Measurements from ENCODE around the gene KRTAP10-1.

The KRTAP10-1 gene

DNA sequence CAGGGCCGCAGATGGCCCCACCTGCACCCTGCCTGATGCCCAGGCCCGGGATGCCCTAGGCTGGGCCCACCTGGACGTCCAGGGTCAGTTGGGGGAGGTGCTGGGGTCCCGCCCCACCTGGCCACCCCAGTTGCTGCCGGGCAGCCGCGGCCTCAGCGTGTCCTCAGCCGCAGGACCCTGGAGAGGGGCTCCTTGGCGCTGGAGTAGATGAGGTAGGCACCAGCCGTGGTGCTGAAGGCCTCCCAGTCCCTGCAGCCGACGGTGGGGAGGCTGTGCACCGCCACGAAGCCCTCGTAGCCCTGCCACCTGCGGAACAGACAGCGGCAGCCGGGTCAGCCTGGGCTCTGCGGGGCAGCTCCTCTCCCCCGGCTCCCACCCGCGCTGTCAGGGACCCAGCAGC lies 40.4 kb downstream of the KRTAP10-1 start:
- Histone ChIP-seq H2AFZ (ENCODE audit: low read depth, low read length) (no peak overlapping the region), H3K79me2 (ENCODE audit: insufficient read depth, low read length) (no peaks in the 10 kb centered on the region), H3K27me3 (ENCODE audit: insufficient read depth, low read length, poor library complexity) (peaks cover 4% of the 10 kb centered on the region), H3K36me3 (ENCODE audit: insufficient read depth, low read length) (no peaks in the 10 kb centered on the region), H3K27ac (ENCODE audit: low read length) (no peak overlapping the region), H3K4me3 (ENCODE audit: low read depth in 1 of 2, low read length in 2 of 2) (no peak overlapping the region), H3K9me3 (ENCODE audit: insufficient read depth, low read length, severe bottlenecking) (no peaks in the 10 kb centered on the region), H3K4me1 (ENCODE audit: insufficient read depth, low read length) (no peaks in the 10 kb centered on the region), H3K9ac (ENCODE audit: low read depth, low read length) (no peak overlapping the region), H4K20me1 (ENCODE audit: insufficient read depth, low read length) (no peaks in the 10 kb centered on the region; the same call in 1 of the 2 replicates), H3K4me2 (ENCODE audit: insufficient read depth, low read length) (no peak overlapping the region)
- TF ChIP-seq, protein P1, sequence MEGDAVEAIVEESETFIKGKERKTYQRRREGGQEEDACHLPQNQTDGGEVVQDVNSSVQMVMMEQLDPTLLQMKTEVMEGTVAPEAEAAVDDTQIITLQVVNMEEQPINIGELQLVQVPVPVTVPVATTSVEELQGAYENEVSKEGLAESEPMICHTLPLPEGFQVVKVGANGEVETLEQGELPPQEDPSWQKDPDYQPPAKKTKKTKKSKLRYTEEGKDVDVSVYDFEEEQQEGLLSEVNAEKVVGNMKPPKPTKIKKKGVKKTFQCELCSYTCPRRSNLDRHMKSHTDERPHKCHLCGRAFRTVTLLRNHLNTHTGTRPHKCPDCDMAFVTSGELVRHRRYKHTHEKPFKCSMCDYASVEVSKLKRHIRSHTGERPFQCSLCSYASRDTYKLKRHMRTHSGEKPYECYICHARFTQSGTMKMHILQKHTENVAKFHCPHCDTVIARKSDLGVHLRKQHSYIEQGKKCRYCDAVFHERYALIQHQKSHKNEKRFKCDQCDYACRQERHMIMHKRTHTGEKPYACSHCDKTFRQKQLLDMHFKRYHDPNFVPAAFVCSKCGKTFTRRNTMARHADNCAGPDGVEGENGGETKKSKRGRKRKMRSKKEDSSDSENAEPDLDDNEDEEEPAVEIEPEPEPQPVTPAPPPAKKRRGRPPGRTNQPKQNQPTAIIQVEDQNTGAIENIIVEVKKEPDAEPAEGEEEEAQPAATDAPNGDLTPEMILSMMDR (IDR thresholded peaks at IDR 0.05; ENCODE audit: borderline replicate concordance, extremely low read depth, low read length, poor library complexity, severe bottlenecking): no peak
- TF ChIP-seq EZH2 (IDR thresholded peaks at IDR 0.05; ENCODE audit: borderline replicate concordance, low read depth, low read length, severe bottlenecking): no peak
- DNase-seq (no peak), ATAC-seq (ENCODE audit: insufficient read depth, low read depth) (no peak)

DNA sequence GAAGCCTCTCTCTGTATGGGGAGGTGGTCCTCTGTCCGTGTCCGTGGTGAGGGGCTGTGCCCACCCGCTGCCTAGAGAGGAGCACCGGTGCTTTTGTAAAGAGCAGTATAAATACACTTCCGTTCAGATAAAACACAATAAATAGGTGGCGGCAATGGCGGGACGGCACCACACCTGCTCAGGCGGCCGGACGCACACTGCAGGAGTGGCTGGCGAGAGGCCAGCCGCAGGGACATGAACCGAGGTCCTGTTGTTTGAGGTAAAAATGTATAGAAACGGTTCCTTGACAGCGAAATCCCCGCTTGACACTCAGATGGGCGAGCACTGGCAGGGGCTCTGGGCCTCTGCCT lies 40.8 kb downstream of the KRTAP10-1 start:
- Histone ChIP-seq H3K9me3 (ENCODE audit: insufficient read depth, low read length, severe bottlenecking) (no peaks in the 10 kb centered on the region), H3K27me3 (ENCODE audit: insufficient read depth, low read length, poor library complexity) (peaks cover 4% of the 10 kb centered on the region), H4K20me1 (ENCODE audit: insufficient read depth, low read length) (no peaks in the 10 kb centered on the region; the same call in 1 of the 2 replicates), H2AFZ (ENCODE audit: low read depth, low read length) (no peak overlapping the region), H3K27ac (ENCODE audit: low read length) (no peak overlapping the region), H3K36me3 (ENCODE audit: insufficient read depth, low read length) (no peaks in the 10 kb centered on the region), H3K4me2 (ENCODE audit: insufficient read depth, low read length) (no peak overlapping the region), H3K9ac (ENCODE audit: low read depth, low read length) (no peak overlapping the region), H3K4me1 (ENCODE audit: insufficient read depth, low read length) (no peaks in the 10 kb centered on the region), H3K4me3 (ENCODE audit: low read depth in 1 of 2, low read length in 2 of 2) (no peak overlapping the region), H3K79me2 (ENCODE audit: insufficient read depth, low read length) (no peaks in the 10 kb centered on the region)
- ATAC-seq (ENCODE audit: insufficient read depth, low read depth) (no peak), DNase-seq (no peak)
- TF ChIP-seq, protein P1 (IDR thresholded peaks at IDR 0.05; ENCODE audit: borderline replicate concordance, extremely low read depth, low read length, poor library complexity, severe bottlenecking): no peak
- no peak for TF ChIP-seq EZH2 (IDR thresholded peaks at IDR 0.05; ENCODE audit: borderline replicate concordance, low read depth, low read length, severe bottlenecking)

DNA sequence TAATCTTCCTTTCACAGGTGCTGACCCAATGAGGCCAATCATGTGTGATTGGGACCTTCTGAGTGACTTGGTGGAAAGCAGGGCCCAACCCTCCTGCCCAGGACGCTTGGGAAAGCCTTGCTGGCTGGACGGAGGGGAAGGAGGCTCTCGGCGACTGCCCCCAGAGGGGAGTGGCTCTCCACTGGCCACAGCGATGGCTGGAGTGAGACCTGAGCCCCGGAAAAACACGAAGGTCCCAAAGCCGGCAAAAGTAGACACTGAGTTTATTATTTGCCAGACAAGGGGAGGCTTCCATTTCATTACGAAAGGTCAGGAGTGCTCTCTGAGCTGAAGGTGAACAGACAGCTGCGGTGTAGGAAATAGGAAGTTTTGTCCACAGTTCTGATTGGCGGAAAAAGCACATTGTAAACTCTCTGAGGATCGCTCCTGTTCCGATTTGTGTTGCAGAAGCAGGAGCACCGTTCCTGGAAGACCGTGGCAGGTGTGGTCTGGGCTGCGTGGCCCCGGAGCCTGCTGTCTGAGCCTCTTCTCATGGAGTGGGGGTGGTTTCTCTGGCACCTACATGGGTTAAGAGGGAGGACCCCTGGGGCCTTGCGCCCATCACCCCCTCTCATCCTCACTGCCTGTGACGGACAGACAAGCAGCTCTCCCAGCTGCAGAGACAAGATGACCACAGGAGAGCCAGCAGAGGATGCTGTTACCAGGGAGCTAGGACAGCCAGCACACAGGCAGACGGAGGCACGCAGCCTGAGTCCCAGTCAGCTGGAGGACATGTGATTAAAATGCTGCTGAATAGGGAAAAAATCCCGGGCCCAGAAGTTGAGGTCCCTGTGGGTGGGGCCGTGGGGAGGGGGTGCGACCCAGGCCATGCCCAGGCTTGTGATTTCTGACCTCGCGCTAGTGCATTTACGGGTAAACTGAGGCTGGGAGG lies 41.5 kb downstream of the KRTAP10-1 start:
- no peak overlapping the region for H3K4me3 ChIP-seq (ENCODE audit: low read depth in 1 of 2, low read length in 2 of 2)
- no peaks in the 10 kb centered on the region for H3K4me1 ChIP-seq (ENCODE audit: insufficient read depth, low read length)
- H3K27me3 ChIP-seq (ENCODE audit: insufficient read depth, low read length, poor library complexity): peaks cover 4% of the 10 kb centered on the region
- no peaks in the 10 kb centered on the region for H3K79me2 ChIP-seq (ENCODE audit: insufficient read depth, low read length)
- no peaks in the 10 kb centered on the region; the same call in 1 of the 2 replicates for H4K20me1 ChIP-seq (ENCODE audit: insufficient read depth, low read length)
- TF ChIP-seq, protein P1 (IDR thresholded peaks at IDR 0.05; ENCODE audit: borderline replicate concordance, extremely low read depth, low read length, poor library complexity, severe bottlenecking): no peak
- TF ChIP-seq EZH2 (IDR thresholded peaks at IDR 0.05; ENCODE audit: borderline replicate concordance, low read depth, low read length, severe bottlenecking): no peak
- ATAC-seq (ENCODE audit: insufficient read depth, low read depth): no peak
- H3K9ac ChIP-seq (ENCODE audit: low read depth, low read length): no peak overlapping the region
- no peak overlapping the region for H3K4me2 ChIP-seq (ENCODE audit: insufficient read depth, low read length)
- DNase-seq: no peak
- H3K36me3 ChIP-seq (ENCODE audit: insufficient read depth, low read length): no peaks in the 10 kb centered on the region
- no peak overlapping the region for H2AFZ ChIP-seq (ENCODE audit: low read depth, low read length)
- no peaks in the 10 kb centered on the region for H3K9me3 ChIP-seq (ENCODE audit: insufficient read depth, low read length, severe bottlenecking)
- H3K27ac ChIP-seq (ENCODE audit: low read length): no peak overlapping the region

Measured in DND-41 (cell line).